Spinal cord (tissue), 10 donors: ENCODE results near the gene SPG21. TPM values are rescaled to one million over a fixed set of nuclear protein-coding genes. Genes with fewer than 3 reads are reported as not detected.

Source experiments
- DNase-seq, 6 donors: peaks; one replicate each; pipeline versions ENCODE4 v3.0.0 to v3.0.0-alpha.2; 2013 to 2015; ENCODE audit warnings: low spot score in 6 of 6, low read depth in 4 of 6
- H3K27ac ChIP-seq: one replicate; pipeline ENCODE4 v1.5.1; 2013; ENCODE audit warnings: low read depth, low read length, control low read depth
- H3K27me3 ChIP-seq: one replicate; pipeline ENCODE4 v1.6.1; 2013; ENCODE audit warnings: low read length; ENCODE audit not compliant: control insufficient read depth, insufficient read depth
- H3K36me3 ChIP-seq: one replicate; pipeline ENCODE4 v1.6.1; 2013; ENCODE audit warnings: low read length; ENCODE audit not compliant: control insufficient read depth, insufficient read depth
- H3K4me1 ChIP-seq: one replicate; pipeline ENCODE4 v1.6.1; 2013; ENCODE audit warnings: low read length; ENCODE audit not compliant: control insufficient read depth, insufficient read depth
- H3K4me3 ChIP-seq: one replicate; pipeline ENCODE4 v1.5.1; 2013; ENCODE audit warnings: low read depth, low read length, control low read depth
- H3K9me3 ChIP-seq: one replicate; pipeline ENCODE4 v1.6.1; 2013; ENCODE audit warnings: low read length; ENCODE audit not compliant: control insufficient read depth, insufficient read depth
- WGBS: methylation state at CpG from one replicate; pipeline ENCODE4 v1.1.5; 2013; ENCODE audit warnings: missing lambda C conversion rate; ENCODE audit not compliant: insufficient coverage; 5-methylcytosine and 5-hydroxymethylcytosine counted together
- polyA plus RNA-seq, 2 donors: library from polyadenylated mRNA; unstranded; fragments of 120-200 nt; gene quantifications; one replicate each; pipeline ENCODE4 v1.2.1, GENCODE V29; 2013; ENCODE audit not compliant: insufficient read length in 2 of 2
- total RNA-seq, 2 donors: library from RNA; depleted of rRNA in 1 of 2; stranded (reverse); fragments of 120-200 nt in 1 of 2; fragments of >200 nt in 1 of 2; gene quantifications; one replicate each; pipeline versions ENCODE4 v1.2.3 to v1.2.4, GENCODE V29; 2013 to 2014
- donor health status: healthy.

SPG21 gene
- total and polyA plus RNA-seq, 4 donors, result 49.4 to 74.0 (median 59.8) TPM

GRCh38 chr15:64916365-64916764, 73.3 kb downstream of the SPG21 start:
- no peak for DNase-seq
- WGBS, result 100% methylated on average over 1 of the region's 2 CpGs
- H3K4me1 ChIP-seq, result peaks cover 16% of the 10 kb centered on the region
- peaks cover 22% of the 10 kb centered on the region for H3K27me3 ChIP-seq
- no peak overlapping the region for H3K27ac ChIP-seq
- no peaks in the 10 kb centered on the region for H3K9me3 ChIP-seq
- H3K4me3 ChIP-seq, result no peak overlapping the region
- H3K36me3 ChIP-seq, result peaks cover 2% of the 10 kb centered on the region

DNA sequence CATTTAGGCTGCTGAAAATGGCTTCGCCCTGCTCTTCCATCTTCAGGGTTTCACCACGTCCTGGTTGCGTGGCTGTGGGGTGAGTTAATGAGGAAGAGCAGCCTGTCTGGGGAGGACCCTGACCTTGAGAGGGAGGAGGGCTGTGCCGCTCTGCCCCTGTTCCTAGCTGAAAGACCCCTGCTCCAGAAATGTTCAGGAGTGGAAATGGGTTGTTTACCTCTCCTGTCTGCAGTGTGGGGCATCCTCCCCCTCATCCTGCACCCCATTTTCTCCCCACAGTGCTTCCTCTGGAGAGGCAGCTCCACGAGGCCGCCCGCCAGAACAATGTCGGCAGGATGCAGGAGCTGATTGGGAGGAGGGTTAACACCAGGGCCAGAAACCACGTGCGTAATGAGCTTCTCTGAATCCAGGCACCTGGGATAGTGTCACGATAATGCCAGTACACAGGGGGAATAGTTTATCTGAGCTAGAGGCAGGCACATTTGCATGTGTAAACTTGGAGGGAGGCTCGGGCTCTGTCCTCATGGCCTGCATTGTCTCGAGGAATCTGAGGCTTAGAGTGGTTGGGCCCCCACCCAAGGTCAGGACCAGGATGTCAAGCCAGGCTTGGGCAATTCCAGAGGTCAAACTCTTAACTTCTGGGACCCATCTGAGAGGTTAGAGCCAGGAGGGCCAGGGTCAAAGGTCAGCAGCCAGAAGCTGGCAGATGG, 74.0 kb downstream of the SPG21 start:
- WGBS, result 54% methylated on average over 12 of the region's 13 CpGs
- H3K4me3 ChIP-seq, result no peak overlapping the region

More for the DNA sequence above, 74.0 kb downstream of the SPG21 start:
- Histone ChIP-seq H3K36me3 (peaks cover 2% of the 10 kb centered on the region), H3K4me1 (peaks cover 19% of the 10 kb centered on the region), H3K9me3 (no peaks in the 10 kb centered on the region), H3K27ac (no peak overlapping the region), H3K27me3 (peaks cover 23% of the 10 kb centered on the region)
- DNase-seq, result no peak

Other genes starting within 250 kb of the SPG21 start
- 1 to 10 TPM in 1 of 2 donors, under 1 TPM in 1; 0.30 to 1.2 TPM for gene RBPMS2, start 214.3 kb downstream of the SPG21 start, total RNA-seq
- 1 to 10 TPM; 4.0 to 6.3 TPM for gene RBPMS2, start 214.3 kb downstream of the SPG21 start, polyA plus RNA-seq
- 1 to 10 TPM; 2.3 to 4.0 TPM for gene PIF1, start 164.3 kb downstream of the SPG21 start, total RNA-seq
- 10 to 100 TPM in 1 of 2 donors, 1 to 10 TPM in 1; 8.5 to 11.3 TPM for gene PIF1, start 164.3 kb downstream of the SPG21 start, polyA plus RNA-seq
- gene PLEKHO2, start 148.0 kb downstream of the SPG21 start, total RNA-seq, result 10 to 100 TPM; 17.5 to 26.0 TPM
- gene PLEKHO2, start 148.0 kb downstream of the SPG21 start, polyA plus RNA-seq, result 10 to 100 TPM; 13.2 to 15.0 TPM
- gene ANKDD1A, start 78.0 kb downstream of the SPG21 start, total RNA-seq, result 10 to 100 TPM in 1 of 2 donors, 1 to 10 TPM in 1; 9.8 to 10.8 TPM
- gene ANKDD1A, start 78.0 kb downstream of the SPG21 start, polyA plus RNA-seq, result 10 to 100 TPM; 12.1 to 21.0 TPM
- 10 to 100 TPM; 14.9 to 19.7 TPM for gene MTFMT, start 39.7 kb upstream of the SPG21 start, total RNA-seq
- gene MTFMT, start 39.7 kb upstream of the SPG21 start, polyA plus RNA-seq, result 10 to 100 TPM; 16.0 to 17.5 TPM
- under 1 TPM in 1 of 2 donors, not detected in 1; 0.44 TPM for gene SLC51B, start 55.5 kb upstream of the SPG21 start, total RNA-seq
- gene SLC51B, start 55.5 kb upstream of the SPG21 start, polyA plus RNA-seq, result 1 to 10 TPM; 1.1 to 2.3 TPM
- 10 to 100 TPM; 18.1 to 18.8 TPM for gene RASL12, start 78.1 kb upstream of the SPG21 start, total RNA-seq
- 10 to 100 TPM in 1 of 2 donors, 1 to 10 TPM in 1; 6.4 to 11.7 TPM for gene RASL12, start 78.1 kb upstream of the SPG21 start, polyA plus RNA-seq
- gene KBTBD13, start 86.8 kb upstream of the SPG21 start, total RNA-seq, result under 1 TPM in 1 of 2 donors, not detected in 1; 0.06 TPM
- under 1 TPM in 1 of 2 donors, not detected in 1; 0.08 TPM for gene KBTBD13, start 86.8 kb upstream of the SPG21 start, polyA plus RNA-seq
- gene UBAP1L, start 125.3 kb upstream of the SPG21 start, total RNA-seq, result 1 to 10 TPM; 5.5 to 5.8 TPM
- gene UBAP1L, start 125.3 kb upstream of the SPG21 start, polyA plus RNA-seq, result 10 to 100 TPM; 16.8 to 26.0 TPM
- 10 to 100 TPM; 12.7 to 16.7 TPM for gene PDCD7, start 143.9 kb upstream of the SPG21 start, total RNA-seq
- gene PDCD7, start 143.9 kb upstream of the SPG21 start, polyA plus RNA-seq, result 10 to 100 TPM; 24.1 to 27.8 TPM
- gene CLPX, start 195.4 kb upstream of the SPG21 start, total RNA-seq, result 10 to 100 TPM; 48.5 to 55.2 TPM
- 10 to 100 TPM; 45.2 to 46.6 TPM for gene CLPX, start 195.4 kb upstream of the SPG21 start, polyA plus RNA-seq
- gene CILP, start 221.6 kb upstream of the SPG21 start, total RNA-seq, result under 1 TPM; 0.89 to 0.94 TPM
- 1 to 10 TPM in 1 of 2 donors, under 1 TPM in 1; 0.87 to 1.2 TPM for gene CILP, start 221.6 kb upstream of the SPG21 start, polyA plus RNA-seq